PC-9 (cell line): ENCODE measurements around the gene CDH12.

ENCODE experiments used
- CTCF ChIP-seq: fragments of 200-600 bp; sonication (generic); conservative IDR thresholded peaks from 2 replicates; pipeline ENCODE4 v1.6.1; 2017; ENCODE audit warnings: mixed run types, antibody characterized with exemption, mild to moderate bottlenecking, moderate library complexity
- EZH2 ChIP-seq: fragments of 200-600 bp; sonication (generic); IDR thresholded peaks from 2 replicates; pipeline ENCODE4 v1.8.0; 2017; ENCODE audit warnings: antibody characterized with exemption, low read depth

- no peak for TF ChIP-seq CTCF
- no peak for TF ChIP-seq EZH2
Measured at GRCh38 chr5:21823076-21823574, 1030.0 kb downstream of the CDH12 start.
